Tibial nerve (tissue), 4 donors: Measurements from ENCODE around the gene DENND2A. TPM values are rescaled to one million over a fixed set of nuclear protein-coding genes. Genes with fewer than 3 reads are reported as not detected.

ENCODE experiments used
- DNase-seq, 2 donors: peaks; one replicate each; pipeline ENCODE4 v3.0.0-alpha.2; 2019; ENCODE audit warnings: low spot score in 2 of 2
- H3K27ac ChIP-seq, 4 donors: fragments of 200-600 bp; sonication (generic) in 3 of 4; one replicate each; pipeline ENCODE4 v1.5.1; 2017 to 2019; ENCODE audit warnings: mild to moderate bottlenecking in 1 of 4
- H3K27me3 ChIP-seq, 2 donors: fragments of 200-600 bp; sonication (generic) in 1 of 2; one replicate each; pipeline versions ENCODE4 v1.5.1 to v1.6.0; 2017 to 2019
- H3K36me3 ChIP-seq, 3 donors: fragments of 200-600 bp; sonication (generic); one replicate each; pipeline ENCODE4 v1.5.1; 2018 to 2019
- H3K4me1 ChIP-seq, 4 donors: fragments of 200-600 bp; sonication (generic) in 3 of 4; one replicate each; pipeline ENCODE4 v1.5.1; 2017 to 2019
- H3K4me3 ChIP-seq, 4 donors: fragments of 200-600 bp; sonication (generic) in 3 of 4; one replicate each; pipeline ENCODE4 v1.5.1; 2017 to 2019; ENCODE audit warnings: mild to moderate bottlenecking in 1 of 4, moderate library complexity in 1 of 4
- H3K9me3 ChIP-seq, 4 donors: fragments of 200-600 bp; sonication (generic) in 3 of 4; one replicate each; pipeline ENCODE4 v1.5.1; 2017 to 2019
- CTCF ChIP-seq, 5 experiments: fragments of 200-600 bp in 3 of 5; fragments of 450-650 bp in 2 of 5; sonication (generic) in 3 of 5; IDR thresholded peaks; one replicate each; pipeline ENCODE4 v1.5.1; 2016 to 2019; ENCODE audit warnings: antibody characterized with exemption in 5 of 5, mild to moderate bottlenecking in 3 of 5, moderate library complexity in 2 of 5
- EP300 ChIP-seq, 2 donors: sonication (generic); formaldehyde crosslinking; IDR thresholded peaks; one replicate each; pipeline ENCODE4 v1.6.1; 2017; ENCODE audit warnings: antibody characterized with exemption in 2 of 2, mild to moderate bottlenecking in 1 of 2
- POLR2A ChIP-seq, 2 donors: fragments of 450-650 bp; IDR thresholded peaks; one replicate each; pipeline ENCODE4 v1.6.1; 2017; ENCODE audit warnings: antibody characterized with exemption in 2 of 2, mild to moderate bottlenecking in 2 of 2, moderate library complexity in 2 of 2
- WGBS, 2 donors: methylation state at CpG; one replicate each; pipeline ENCODE4 v1.1.5; 2018; 5-methylcytosine and 5-hydroxymethylcytosine counted together
- total RNA-seq, 4 donors: library from RNA; depleted of rRNA; stranded (reverse); fragments of >200 nt; gene quantifications; one replicate each; pipeline ENCODE4 v1.1.0, GENCODE V29; 2016

Gene DENND2A
- total RNA-seq, 4 donors from 2014 or later, result 18.3 to 28.0 (median 24.2) TPM

GRCh38 chr7:140526787-140527664 lies 113.6 kb downstream of the DENND2A start:
- H3K4me1 ChIP-seq, result peaks cover 0 to 20% (median 5%) of the 10 kb centered on the region in 4 donors
- peak overlapping the region in 2 of 4 donors; percentile 25 to 43 for H3K27ac ChIP-seq
- no peak for TF ChIP-seq CTCF (IDR thresholded peaks at IDR 0.05)
- no peak for TF ChIP-seq POLR2A (IDR thresholded peaks at IDR 0.05)
- no peak for TF ChIP-seq EP300 (IDR thresholded peaks at IDR 0.05)
- no peaks in the 10 kb centered on the region for H3K27me3 ChIP-seq
- WGBS, 2 donors, result 51 to 59% methylated on average over 28 to 31 of the region's 31 CpGs
- H3K9me3 ChIP-seq, result no peaks in the 10 kb centered on the region
- DNase-seq, result no peak
- peaks cover 0 to 26% (median 0%) of the 10 kb centered on the region in 3 donors for H3K36me3 ChIP-seq
- no peak overlapping the region for H3K4me3 ChIP-seq

GRCh38 chr7:140526214-140526613 lies 114.4 kb downstream of the DENND2A start:
- no peak for TF ChIP-seq POLR2A (IDR thresholded peaks at IDR 0.05)
- TF ChIP-seq CTCF (IDR thresholded peaks at IDR 0.05), result no peak
- no peak for TF ChIP-seq EP300 (IDR thresholded peaks at IDR 0.05)
- Histone ChIP-seq H3K36me3 (peaks cover 0 to 31% (median 0%) of the 10 kb centered on the region in 3 donors), H3K9me3 (no peaks in the 10 kb centered on the region), H3K4me3 (no peak overlapping the region), H3K27ac (peak overlapping the region in 2 of 4 donors; percentile 25 to 43), H3K27me3 (no peaks in the 10 kb centered on the region), H3K4me1 (peaks cover 0 to 20% (median 5%) of the 10 kb centered on the region in 4 donors)
- WGBS, 2 donors, result 78 to 82% methylated on average over 8 to 9 of the region's 9 CpGs
- no peak for DNase-seq

GRCh38 chr7:140525743-140526142 lies 114.9 kb downstream of the DENND2A start:
- Histone ChIP-seq H3K27ac (peak overlapping the region in 1 of 4 donors; percentile 25), H3K4me3 (no peak overlapping the region), H3K4me1 (peaks cover 0 to 20% (median 5%) of the 10 kb centered on the region in 4 donors), H3K36me3 (peaks cover 0 to 35% (median 0%) of the 10 kb centered on the region in 3 donors), H3K27me3 (no peaks in the 10 kb centered on the region), H3K9me3 (no peaks in the 10 kb centered on the region)
- no peak for TF ChIP-seq POLR2A (IDR thresholded peaks at IDR 0.05)
- no peak for TF ChIP-seq EP300 (IDR thresholded peaks at IDR 0.05)
- TF ChIP-seq CTCF (IDR thresholded peaks at IDR 0.05), result no peak
- no peak for DNase-seq
- WGBS, 2 donors, result 76 to 79% methylated on average over 8 to 10 of the region's 10 CpGs

GRCh38 chr7:140521421-140521820 lies 119.2 kb downstream of the DENND2A start:
- Histone ChIP-seq H3K36me3 (peaks cover 0 to 51% (median 0%) of the 10 kb centered on the region in 3 donors), H3K4me3 (no peak overlapping the region), H3K27me3 (no peaks in the 10 kb centered on the region), H3K9me3 (no peaks in the 10 kb centered on the region), H3K27ac (no peak overlapping the region), H3K4me1 (peaks cover 0 to 28% (median 6%) of the 10 kb centered on the region in 4 donors)
- no peak for DNase-seq
- WGBS, 2 donors, result 65 to 81% methylated on average over 3 of the region's 3 CpGs
- TF ChIP-seq EP300 (IDR thresholded peaks at IDR 0.05) (no peak), CTCF (IDR thresholded peaks at IDR 0.05) (no peak), POLR2A (IDR thresholded peaks at IDR 0.05) (no peak)

GRCh38 chr7:140519007-140519399 lies 121.6 kb downstream of the DENND2A start:
- TF ChIP-seq POLR2A (IDR thresholded peaks at IDR 0.05) (no peak), CTCF (IDR thresholded peaks at IDR 0.05) (no peak), EP300 (IDR thresholded peaks at IDR 0.05) (no peak)
- Histone ChIP-seq H3K27ac (peak overlapping the region in 3 of 4 donors; percentile 44 to 63 (median 60)), H3K4me1 (peaks cover 0 to 20% (median 5%) of the 10 kb centered on the region in 4 donors), H3K4me3 (no peak overlapping the region), H3K36me3 (peaks cover 0 to 44% (median 0%) of the 10 kb centered on the region in 3 donors), H3K9me3 (no peaks in the 10 kb centered on the region), H3K27me3 (no peaks in the 10 kb centered on the region)
- 61 to 67% methylated on average over 7 of the region's 7 CpGs for WGBS, 2 donors
- no peak for DNase-seq
